K562 (cell line): ENCODE data around the gene SIM2. TPM values are rescaled to one million over a fixed set of nuclear protein-coding genes. Genes with fewer than 3 reads are reported as not detected.

ENCODE experiments used
- CHD7 ChIP-seq: fragments of 200-600 bp; sonication (generic); IDR thresholded peaks from one replicate; pipeline ENCODE4 v1.6.1; 2012; ENCODE audit warnings: mild to moderate bottlenecking, low read depth, low read length, inconsistent platforms
- CTCF ChIP-seq, 3 experiments: IDR thresholded peaks in 2 of 3; conservative IDR thresholded peaks in 1 of 3; 2 replicates each; pipeline ENCODE4 v1.5.1; 2011 to 2012; ENCODE audit warnings: low read length in 3 of 3, mild to moderate bottlenecking in 3 of 3, control low read depth in 2 of 3, improper control_type of control experiment in 1 of 3, inconsistent platforms in 1 of 3, low read depth in 1 of 3, mixed read lengths in 1 of 3, moderate library complexity in 1 of 3; ENCODE audit not compliant: insufficient read depth in 2 of 3
- IRF9 ChIP-seq: fragments of 450-650 bp; IDR thresholded peaks from 2 replicates; pipeline ENCODE4 v1.6.1; 2016; ENCODE audit warnings: missing biosample characterization, missing genetic modification characterization
- RAD21 ChIP-seq, 2 experiments: fragments of 250-450 bp in 1 of 2; fragments of 450-650 bp in 1 of 2; sonication (Bioruptor Pico) in 1 of 2; formaldehyde crosslinking in 1 of 2; IDR thresholded peaks in 1 of 2; conservative IDR thresholded peaks in 1 of 2; 2 replicates each; pipeline versions ENCODE4 v1.4.0 to v1.8.0; 2020 to 2022; ENCODE audit warnings: mild to moderate bottlenecking in 2 of 2, moderate library complexity in 1 of 2
- SOX6 ChIP-seq: fragments of 450-650 bp; IDR thresholded peaks from 2 replicates; pipeline ENCODE4 v1.6.1; 2014; ENCODE audit warnings: mild to moderate bottlenecking
- ZFP30 ChIP-seq: fragments of 250-450 bp; sonication (Bioruptor Pico); IDR thresholded peaks from 2 replicates; pipeline ENCODE4 v1.8.0; 2022; ENCODE audit warnings: moderate library complexity, mild to moderate bottlenecking, inconsistent platforms, borderline replicate concordance
- ZNF217 ChIP-seq: sonication (generic); formaldehyde crosslinking; IDR thresholded peaks from 2 replicates; pipeline ENCODE4 v1.8.0; 2022; ENCODE audit warnings: mild to moderate bottlenecking, missing genetic modification reagents
- ZNF639 ChIP-seq, 2 experiments: fragments of 200-800 bp in 1 of 2; sonication (Bioruptor generic) in 1 of 2; sonication (generic) in 1 of 2; formaldehyde crosslinking in 1 of 2; IDR thresholded peaks in 1 of 2; conservative IDR thresholded peaks in 1 of 2; 2 replicates each; pipeline versions ENCODE4 v1.5.0 to v1.6.1; 2016 to 2020; ENCODE audit warnings: missing compliant biosample characterization in 1 of 2, missing genetic modification characterization in 1 of 2, missing genetic modification reagents in 1 of 2
- polyA plus RNA-seq, 8 experiments: library from polyadenylated mRNA; depleted of rRNA in 4 of 8; stranded (reverse) in 5 of 8; unstranded in 3 of 8; fragments of >200 nt; fragmentation: Nextera tagmentation in 2 of 8; fragmentation: Illumina TruSeq in 1 of 8; extraction: Ambion mirVana in 2 of 8; extraction: Trizol in 1 of 8; gene quantifications; 2 replicates each; pipeline versions ENCODE4 v1.2.1 to v1.2.3, GENCODE V29; 2011 to 2014; ENCODE audit warnings: inconsistent platforms in 1 of 8, missing spikeins in 1 of 8
- total RNA-seq, 7 experiments: library from RNA; depleted of rRNA in 6 of 7; stranded (reverse); fragments of >200 nt in 6 of 7; fragmentation: Illumina TruSeq in 2 of 7; extraction: Trizol in 2 of 7; gene quantifications; 2 replicates each; pipeline versions ENCODE4 v1.2.1 to v1.2.3, GENCODE V29; 2011 to 2021; ENCODE audit warnings: low replicate concordance in 1 of 7

SIM2 gene
- total and polyA plus RNA-seq, 9 of the 15 experiments (the other 6 are each of a cell fraction or from before 2014, with no cell fraction given): 0.07 to 0.11 (median 0.08) TPM; not detected in 6

- no peak for TF ChIP-seq IRF9
- TF ChIP-seq RAD21 (CRISPR knock-in tag; conservative IDR thresholded peaks at IDR 0.05 in 1 of 2, IDR thresholded peaks at IDR 0.05 in 1 of 2): peak in 1 of 2 experiments; percentile 9; a peak in 1 of 4 replicates
- TF ChIP-seq ZNF639 (CRISPR knock-in tag; conservative IDR thresholded peaks at IDR 0.05 in 1 of 2, IDR thresholded peaks at IDR 0.05 in 1 of 2): no peak
- TF ChIP-seq CTCF (IDR thresholded peaks at IDR 0.05 in 2 of 3, conservative IDR thresholded peaks at IDR 0.05 in 1 of 3; ENCODE audit: insufficient read depth in 2 of 3, low read depth in 1 of 3, low read length in 3 of 3): peak; percentile 44 to 61 (median 56)
- TF ChIP-seq SOX6: no peak
- TF ChIP-seq ZNF217 (CRISPR knock-in tag): no peak
- TF ChIP-seq ZFP30 (CRISPR knock-in tag): no peak
- TF ChIP-seq CHD7: no peak
These were observed 29.0 kb downstream of the SIM2 start (continued) for GRCh38 chr21:36727866-36728265.
